ENCODE results near the gene IP6K1. TPM values are rescaled to one million over a fixed set of nuclear protein-coding genes. Genes with fewer than 3 reads are reported as not detected.

The IP6K1 gene
- total and polyA plus RNA-seq, 4 donors: 16.1 to 54.9 (median 32.5) TPM

DNA sequence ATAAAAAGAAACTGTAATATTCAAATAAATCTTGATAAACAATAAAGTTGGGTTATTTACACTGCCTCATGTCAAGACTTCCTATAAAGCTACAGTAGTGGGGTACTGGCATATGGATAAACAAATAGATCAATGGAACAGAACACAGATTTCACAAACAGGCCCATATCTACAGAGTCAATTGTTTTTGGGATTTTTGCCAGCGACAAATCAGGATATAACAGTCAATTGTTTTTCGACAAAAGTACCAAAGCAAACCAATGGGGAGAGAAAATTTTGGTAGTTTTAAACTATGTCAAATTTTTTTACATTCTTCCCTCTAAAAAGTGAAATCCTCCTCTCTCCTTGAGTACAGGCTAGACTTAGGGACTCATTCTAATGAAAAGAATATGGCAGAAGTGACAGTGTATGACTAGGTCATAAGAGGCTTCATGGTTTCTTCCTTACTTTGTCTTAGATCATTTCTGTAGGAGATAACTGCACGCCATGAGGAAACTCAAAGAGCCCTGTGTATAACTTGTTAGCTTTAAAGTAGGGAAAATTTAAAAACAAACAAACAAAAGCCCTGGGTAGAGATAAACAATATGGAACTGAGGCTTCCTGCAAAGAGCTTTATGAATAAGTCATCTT lies 16.9 kb downstream of the IP6K1 start:
- Histone ChIP-seq H3K27ac (ENCODE audit: low read depth in 1 of 2, low read length in 1 of 2) (no peak overlapping the region), H3K4me1 (ENCODE audit: control insufficient read depth in 5 of 5, insufficient read depth in 5 of 5, low read length in 5 of 5) (peaks cover 0 to 10% (median 4%) of the 10 kb centered on the region in 5 donors), H3K4me3 (no peak overlapping the region), H3K9ac (ENCODE audit: insufficient read depth in 1 of 2, low read length in 2 of 2) (no peak overlapping the region), H3K36me3 (ENCODE audit: control insufficient read depth in 4 of 4, insufficient read depth in 4 of 4, low read length in 4 of 4) (peaks cover 0 to 7% (median 3%) of the 10 kb centered on the region in 4 donors), H3K9me3 (ENCODE audit: control insufficient read depth in 4 of 4, insufficient read depth in 3 of 4, low read length in 3 of 4) (no peaks in the 10 kb centered on the region), H3K27me3 (ENCODE audit: control insufficient read depth in 3 of 3, insufficient read depth in 3 of 3, low read length in 2 of 3) (no peaks in the 10 kb centered on the region)
- no peak for TF ChIP-seq CTCF (IDR thresholded peaks at IDR 0.05; ENCODE audit: control extremely low read depth, extremely low read depth)
- no peak for ATAC-seq (ENCODE audit: insufficient read depth, low FRiP score)
- peak in 2 of 3 donors; percentile 62 to 71 for DNase-seq
- 80 to 83% methylated on average over 3 of the region's 3 CpGs for WGBS, 2 donors

- Histone ChIP-seq H3K9me3 (ENCODE audit: control insufficient read depth in 4 of 4, insufficient read depth in 3 of 4, low read length in 3 of 4) (no peaks in the 10 kb centered on the region), H3K36me3 (ENCODE audit: control insufficient read depth in 4 of 4, insufficient read depth in 4 of 4, low read length in 4 of 4) (peaks cover 0 to 2% (median 0%) of the 10 kb centered on the region in 4 donors), H3K4me3 (no peak overlapping the region), H3K9ac (ENCODE audit: insufficient read depth in 1 of 2, low read length in 2 of 2) (no peak overlapping the region), H3K27me3 (ENCODE audit: control insufficient read depth in 3 of 3, insufficient read depth in 3 of 3, low read length in 2 of 3) (no peaks in the 10 kb centered on the region), H3K4me1 (ENCODE audit: control insufficient read depth in 5 of 5, insufficient read depth in 5 of 5, low read length in 5 of 5) (peaks cover 0 to 2% (median 0%) of the 10 kb centered on the region in 5 donors), H3K27ac (ENCODE audit: low read depth in 1 of 2, low read length in 1 of 2) (no peak overlapping the region)
- ATAC-seq (ENCODE audit: insufficient read depth, low FRiP score) (no peak), DNase-seq (no peak)
- 96 to 98% methylated on average over 4 of the region's 4 CpGs for WGBS, 2 donors
- no peak for TF ChIP-seq CTCF (IDR thresholded peaks at IDR 0.05; ENCODE audit: control extremely low read depth, extremely low read depth)
These were observed 22.4 kb downstream of the IP6K1 start for GRCh38 chr3:49763981-49764380.

GRCh38 chr3:49761661-49762060 lies 24.7 kb downstream of the IP6K1 start:
- H3K4me1 ChIP-seq (ENCODE audit: control insufficient read depth in 5 of 5, insufficient read depth in 5 of 5, low read length in 5 of 5): peaks cover 0 to 2% (median 0%) of the 10 kb centered on the region in 5 donors
- no peak overlapping the region for H3K4me3 ChIP-seq
- ATAC-seq (ENCODE audit: insufficient read depth, low FRiP score) (no peak), DNase-seq (no peak)
- no peaks in the 10 kb centered on the region for H3K27me3 ChIP-seq (ENCODE audit: control insufficient read depth in 3 of 3, insufficient read depth in 3 of 3, low read length in 2 of 3)
- no peak overlapping the region for H3K27ac ChIP-seq (ENCODE audit: low read depth in 1 of 2, low read length in 1 of 2)
- TF ChIP-seq CTCF (IDR thresholded peaks at IDR 0.05; ENCODE audit: control extremely low read depth, extremely low read depth): no peak
- H3K9me3 ChIP-seq (ENCODE audit: control insufficient read depth in 4 of 4, insufficient read depth in 3 of 4, low read length in 3 of 4): no peaks in the 10 kb centered on the region
- WGBS, 2 donors: 62 to 79% methylated on average over 3 of the region's 3 CpGs
- H3K9ac ChIP-seq (ENCODE audit: insufficient read depth in 1 of 2, low read length in 2 of 2): no peak overlapping the region
- peaks cover 0 to 2% (median 0%) of the 10 kb centered on the region in 4 donors for H3K36me3 ChIP-seq (ENCODE audit: control insufficient read depth in 4 of 4, insufficient read depth in 4 of 4, low read length in 4 of 4)

DNA sequence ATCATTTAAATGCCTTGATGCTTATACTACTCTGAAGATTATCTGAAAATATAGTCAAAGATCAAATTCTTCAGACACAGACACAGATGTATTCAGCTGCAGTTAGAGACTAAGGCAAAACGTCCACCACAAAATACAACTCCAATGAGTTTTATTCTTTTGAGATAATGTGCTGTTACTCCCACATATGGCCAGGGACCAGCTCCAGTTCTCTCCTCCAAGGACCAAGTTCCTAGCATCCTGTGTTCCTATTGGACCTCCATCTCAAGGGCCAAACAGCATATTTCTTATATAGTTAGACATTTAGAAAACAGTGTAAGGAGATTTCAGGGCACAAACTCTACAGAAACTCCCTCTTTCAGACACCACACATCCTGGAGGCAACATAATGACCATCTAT lies 27.1 kb downstream of the IP6K1 start:
- no peak for DNase-seq
- TF ChIP-seq CTCF (IDR thresholded peaks at IDR 0.05; ENCODE audit: control extremely low read depth, extremely low read depth): no peak

More for the DNA sequence above, 27.1 kb downstream of the IP6K1 start:
- no peak overlapping the region for H3K4me3 ChIP-seq
- no peak for ATAC-seq (ENCODE audit: insufficient read depth, low FRiP score)
- H3K9me3 ChIP-seq (ENCODE audit: control insufficient read depth in 4 of 4, insufficient read depth in 3 of 4, low read length in 3 of 4): no peaks in the 10 kb centered on the region
- H3K27ac ChIP-seq (ENCODE audit: low read depth in 1 of 2, low read length in 1 of 2): no peak overlapping the region
- H3K36me3 ChIP-seq (ENCODE audit: control insufficient read depth in 4 of 4, insufficient read depth in 4 of 4, low read length in 4 of 4): no peaks in the 10 kb centered on the region
- H3K9ac ChIP-seq (ENCODE audit: insufficient read depth in 1 of 2, low read length in 2 of 2): no peak overlapping the region
- WGBS, 2 donors: 63 to 73% methylated on average over 1 of the region's 1 CpG
- no peaks in the 10 kb centered on the region for H3K27me3 ChIP-seq (ENCODE audit: control insufficient read depth in 3 of 3, insufficient read depth in 3 of 3, low read length in 2 of 3)
- peaks cover 0 to 2% (median 0%) of the 10 kb centered on the region in 5 donors for H3K4me1 ChIP-seq (ENCODE audit: control insufficient read depth in 5 of 5, insufficient read depth in 5 of 5, low read length in 5 of 5)
